HG02970 (cell line): ENCODE results near the gene SPEF2.

ENCODE experiments used
- ATAC-seq: cut with Tn5 transposase; IDR thresholded peaks from one replicate; pipeline ENCODE4 v1.9.1; 2021; ENCODE audit warnings: mild to moderate bottlenecking, moderate library complexity, moderate number of reproducible peaks; ENCODE audit not compliant: unreplicated experiment, low FRiP score

Gene SPEF2

GRCh38 chr5:35617435-35618303, at the start of gene SPEF2:
SPEF2 (plus strand) TSS chr5:35617863; CDS start chr5:35617998, 135 bp downstream.
- ATAC-seq: peak; percentile 54

DNA sequence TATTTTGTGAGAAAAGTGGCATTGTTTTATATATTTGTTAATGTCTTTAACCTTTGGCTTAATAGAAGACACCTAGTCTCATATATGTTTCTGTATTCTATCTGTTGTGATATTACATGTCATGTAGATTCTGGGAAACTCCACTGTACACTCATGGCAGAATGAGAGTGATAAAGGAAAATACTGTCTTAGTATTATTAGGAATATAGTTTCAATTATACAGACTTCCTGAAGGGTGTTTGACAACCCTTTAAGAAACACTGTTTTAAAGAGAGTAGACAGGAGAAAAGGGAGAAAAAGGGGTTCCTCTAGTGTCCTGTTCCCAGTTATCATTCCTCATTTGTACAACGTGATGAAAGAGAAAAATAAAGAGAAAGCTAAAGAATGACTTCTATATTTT, 42.1 kb upstream of the SPEF2 start:
- no peak for ATAC-seq

GRCh38 chr5:35587419-35587818, 30.2 kb upstream of the SPEF2 start:
- ATAC-seq: no peak

DNA sequence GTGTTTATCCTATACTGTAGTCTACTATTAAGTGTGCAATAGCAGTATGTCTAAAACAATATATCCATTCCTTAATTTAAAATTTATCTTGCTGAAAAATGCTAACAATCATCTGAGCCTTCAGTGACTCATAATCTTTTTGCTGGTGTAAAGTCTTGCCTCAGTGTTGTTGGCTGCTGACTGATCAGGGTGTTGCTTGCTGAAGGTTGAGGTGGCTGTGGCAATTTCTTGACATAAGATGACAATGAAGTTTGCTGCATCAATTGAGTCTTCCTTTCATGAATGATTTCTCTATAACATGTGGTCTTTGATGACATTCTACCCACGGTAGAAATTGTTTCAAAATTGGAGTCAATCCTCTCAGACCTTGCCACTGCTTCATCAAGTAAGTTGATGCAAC, 24.3 kb upstream of the SPEF2 start:
- no peak for ATAC-seq

DNA sequence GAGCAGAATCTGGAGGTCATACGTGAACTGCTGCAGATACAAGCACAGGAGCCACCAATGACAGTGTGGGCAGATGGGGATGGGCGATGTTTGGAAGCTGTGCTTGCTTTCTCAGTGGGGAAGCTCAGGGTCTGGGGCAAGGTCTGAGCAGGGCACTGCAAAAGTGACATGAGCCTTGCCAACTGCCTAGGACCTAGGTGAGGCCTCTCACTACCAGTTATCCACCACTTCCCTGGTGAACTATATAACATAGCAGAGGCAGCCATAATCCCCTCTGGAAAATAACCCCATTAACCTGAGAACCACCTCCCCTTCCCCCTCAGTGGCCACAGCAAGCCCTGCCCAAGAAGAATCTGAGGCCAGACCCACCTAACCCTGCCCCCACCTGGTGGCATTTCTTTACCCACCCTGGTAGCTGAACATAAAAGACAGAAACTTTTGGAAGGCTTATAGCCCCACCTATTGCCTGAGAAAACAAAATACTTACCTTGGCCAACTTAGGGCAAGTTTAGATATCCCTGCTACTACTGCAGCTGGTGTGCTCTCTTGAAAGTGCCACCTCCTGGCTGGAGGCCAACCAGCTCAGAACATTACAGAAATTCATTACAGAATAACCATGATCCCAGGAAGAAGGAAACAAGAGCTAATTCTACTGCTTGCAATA, 18.8 kb upstream of the SPEF2 start:
- ATAC-seq: no peak

DNA sequence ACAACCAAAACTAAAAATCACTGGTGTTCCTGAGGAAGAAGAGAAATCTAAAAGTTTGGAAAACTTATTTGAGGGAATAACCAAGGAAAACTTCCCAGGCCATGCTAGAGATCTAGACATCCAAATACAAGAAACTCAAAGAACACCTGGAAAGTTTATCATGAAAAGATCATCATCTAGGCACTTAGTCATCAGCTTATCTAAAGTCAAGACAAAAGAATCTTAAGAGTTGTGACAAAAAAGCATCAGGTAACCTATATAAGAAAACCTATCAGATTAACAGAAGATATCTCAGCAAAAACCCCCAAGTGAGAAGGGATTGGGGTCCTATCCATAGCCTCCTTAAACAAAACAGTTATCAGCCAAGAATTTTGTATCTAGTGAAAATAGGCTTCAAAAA, 17.1 kb upstream of the SPEF2 start:
- no peak for ATAC-seq

- ATAC-seq: no peak
Observed at GRCh38 chr5:35608881-35609779, 8.5 kb upstream of the SPEF2 start.

DNA sequence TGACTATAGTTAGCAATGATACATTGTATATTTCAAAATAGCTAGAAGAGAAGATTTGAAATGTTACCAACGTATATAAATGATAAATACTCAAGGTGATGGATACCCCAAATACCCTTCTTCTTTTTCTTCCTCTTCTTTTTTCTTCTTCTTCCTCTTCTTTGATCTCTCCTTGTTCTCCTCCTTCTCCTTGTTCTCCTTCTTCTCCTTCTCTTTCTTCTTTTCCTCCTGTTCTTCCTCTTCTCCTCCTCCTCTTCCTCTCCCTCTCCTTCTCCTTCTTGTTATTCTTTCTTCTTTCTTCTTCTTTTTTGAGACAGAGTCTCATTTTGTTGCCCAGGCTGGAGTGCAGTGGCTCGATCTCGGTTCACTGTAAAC, 616 bp upstream of the SPEF2 start:
- ATAC-seq: no peak

- ATAC-seq: no peak
Observed at GRCh38 chr5:35618304-35618636, 607 bp downstream of the SPEF2 start.

DNA sequence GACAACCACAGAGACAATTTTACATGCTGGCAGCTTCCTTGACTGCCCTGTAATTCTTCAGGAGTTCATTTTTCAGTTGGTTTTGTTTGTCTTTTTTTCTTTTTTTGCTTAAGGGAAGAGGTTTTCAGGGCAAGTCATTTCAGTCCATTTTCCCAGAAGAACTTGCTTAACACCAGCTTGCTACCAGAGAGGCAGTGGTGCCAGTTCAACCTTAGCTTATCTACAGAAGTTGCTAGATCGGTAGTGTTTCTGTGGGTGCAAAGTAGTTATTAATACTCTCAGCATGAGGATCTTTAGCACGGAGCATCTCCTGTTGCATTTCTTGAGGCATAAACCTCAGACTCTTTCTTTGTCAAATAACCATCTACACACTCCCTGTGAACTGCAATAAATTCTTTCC, 1.1 kb downstream of the SPEF2 start:
- no peak for ATAC-seq

GRCh38 chr5:35622974-35623373, 5.3 kb downstream of the SPEF2 start:
- ATAC-seq: no peak

DNA sequence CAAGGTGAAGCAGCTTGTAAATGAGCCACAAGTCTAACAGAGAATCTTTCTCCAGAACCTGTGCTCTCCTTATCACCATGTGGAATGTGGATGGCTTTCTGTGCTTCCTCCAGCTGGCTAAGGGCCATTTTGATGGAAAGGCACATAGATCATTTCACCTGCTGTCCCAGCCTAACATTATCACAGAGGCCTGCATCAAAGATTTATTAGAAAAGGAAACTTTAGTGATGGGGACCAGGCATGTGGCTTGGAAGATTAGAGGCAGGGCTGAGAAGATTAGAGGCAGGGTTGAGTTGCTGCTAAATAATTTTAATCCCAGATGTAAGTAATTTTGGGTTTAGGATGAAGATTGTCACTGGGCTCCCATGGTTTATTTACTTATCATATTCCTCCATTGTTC, 6.3 kb downstream of the SPEF2 start:
- ATAC-seq: no peak

GRCh38 chr5:35626108-35626507, 8.4 kb downstream of the SPEF2 start:
- ATAC-seq: no peak

- ATAC-seq: no peak
Observed at GRCh38 chr5:35626553-35626952, 8.9 kb downstream of the SPEF2 start.

- no peak for ATAC-seq
Observed at GRCh38 chr5:35634326-35634725, 16.7 kb downstream of the SPEF2 start.

GRCh38 chr5:35640623-35641022, 23.0 kb downstream of the SPEF2 start:
- no peak for ATAC-seq

DNA sequence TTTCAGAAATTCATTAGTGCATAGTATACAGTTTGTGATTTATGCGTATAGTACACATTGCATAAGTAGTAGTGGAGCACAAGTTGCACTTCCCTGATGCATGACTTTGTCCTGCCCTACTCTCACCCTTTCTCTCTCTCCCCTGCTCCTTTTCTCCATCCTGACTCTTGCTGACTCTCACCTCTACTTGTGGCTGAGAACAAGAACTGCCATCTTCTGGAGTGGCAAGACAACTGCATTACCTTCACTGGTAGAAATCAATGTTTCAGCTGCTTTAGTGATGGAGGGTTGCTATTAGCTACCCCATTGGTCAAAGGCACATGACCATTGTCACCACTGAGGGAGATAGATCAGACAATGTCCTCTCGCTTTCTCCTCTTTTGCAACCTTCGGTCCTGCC, 26.9 kb downstream of the SPEF2 start:
- ATAC-seq: no peak

DNA sequence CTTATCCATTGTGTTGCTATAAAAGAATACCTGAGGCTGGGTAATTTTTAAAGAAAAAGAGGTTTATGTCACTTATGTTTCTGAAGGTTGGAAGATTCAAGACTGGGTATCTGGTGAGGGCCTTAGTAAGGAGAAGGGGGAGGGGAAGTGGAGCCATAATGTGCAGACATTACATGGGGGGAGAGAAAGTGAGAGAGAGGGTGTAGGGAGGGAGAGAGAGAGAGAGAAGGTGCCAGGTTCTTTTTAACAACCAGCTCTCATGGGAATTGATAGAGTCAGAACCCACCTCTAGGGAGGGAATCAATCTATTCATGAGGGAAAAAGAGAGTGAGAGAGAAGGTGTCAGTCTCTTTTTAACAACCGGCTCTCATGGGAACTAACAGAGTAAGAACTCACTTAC, 29.5 kb downstream of the SPEF2 start:
- no peak for ATAC-seq

GRCh38 chr5:35647712-35648111, 30.0 kb downstream of the SPEF2 start:
- ATAC-seq: no peak

GRCh38 chr5:35651002-35651756, 33.5 kb downstream of the SPEF2 start:
- no peak for ATAC-seq
